Transverse colon (tissue), 4 donors: ENCODE measurements around the gene CTRL. TPM values are rescaled to one million over a fixed set of nuclear protein-coding genes. Genes with fewer than 3 reads are reported as not detected.
"Not testable (repeated sequence)": the region's sequence is repeated elsewhere in the genome, so short reads cannot be mapped to it uniquely, and the experiment has no call there.

ENCODE experiments used
- DNase-seq: peaks from one replicate; pipeline ENCODE4 v3.0.0-alpha.2; 2019
- H3K27ac ChIP-seq, 4 donors: fragments of 200-600 bp; sonication (generic); 2 replicates each; pipeline ENCODE4 v1.5.1; 2016 to 2018; ENCODE audit warnings: inconsistent platforms in 4 of 4
- H3K27me3 ChIP-seq: fragments of 200-600 bp; sonication (generic); 2 replicates; pipeline ENCODE4 v1.5.1; 2017; ENCODE audit warnings: inconsistent platforms
- H3K36me3 ChIP-seq, 4 donors: fragments of 200-600 bp; sonication (generic); 2 replicates each; pipeline ENCODE4 v1.5.1; 2017 to 2019; ENCODE audit warnings: inconsistent platforms in 4 of 4
- H3K4me1 ChIP-seq, 4 donors: fragments of 200-600 bp; sonication (generic); 2 replicates each; pipeline ENCODE4 v1.5.1; 2017 to 2020; ENCODE audit warnings: inconsistent platforms in 4 of 4
- H3K4me3 ChIP-seq, 4 donors: fragments of 200-600 bp; sonication (generic); 1 replicate in 1 of 4; 2 replicates in 3 of 4; pipeline versions ENCODE4 v1.5.1 to v1.6.1; 2017 to 2019; ENCODE audit warnings: inconsistent platforms in 4 of 4
- H3K9me3 ChIP-seq, 2 donors: fragments of 200-600 bp; sonication (generic); 2 replicates each; pipeline ENCODE4 v1.5.1; 2017 to 2019; ENCODE audit warnings: inconsistent platforms in 2 of 2
- CTCF ChIP-seq, 5 experiments: fragments of 200-600 bp in 3 of 5; fragments of 450-650 bp in 2 of 5; sonication (generic) in 3 of 5; IDR thresholded peaks; 1 replicate in 2 of 5; 2 replicates in 3 of 5; pipeline ENCODE4 v1.5.1; 2016 to 2017; ENCODE audit warnings: antibody characterized with exemption in 5 of 5, inconsistent platforms in 3 of 5, mild to moderate bottlenecking in 2 of 5, moderate library complexity in 1 of 5
- EP300 ChIP-seq: sonication (generic); formaldehyde crosslinking; IDR thresholded peaks from one replicate; pipeline ENCODE4 v1.6.1; 2017; ENCODE audit warnings: antibody characterized with exemption, low read depth
- POLR2A ChIP-seq: fragments of 450-650 bp; IDR thresholded peaks from one replicate; pipeline ENCODE4 v1.6.1; 2016; ENCODE audit warnings: antibody characterized with exemption, mild to moderate bottlenecking, moderate library complexity
- POLR2AphosphoS5 ChIP-seq, 3 donors: sonication (generic); formaldehyde crosslinking; IDR thresholded peaks; one replicate each; pipeline ENCODE4 v1.6.1; 2016; ENCODE audit warnings: antibody characterized with exemption in 3 of 3
- WGBS, 2 donors: methylation state at CpG; one replicate each; pipeline ENCODE4 v1.1.5; 2018; ENCODE audit warnings: low coverage in 1 of 2; 5-methylcytosine and 5-hydroxymethylcytosine counted together
- in situ Hi-C, 4 donors: fragments of 200-750 bp; cut with MboI; loops; one replicate each; pipeline versions ENCODE4 v1.15.0 to v1.15.1; 2017; ENCODE audit warnings: low sequenced_read_pairs in 3 of 4, low pct_ligation_motif_present in 1 of 4, low pct_unique_long_range_greater_than_20kb in 1 of 4
- intact Hi-C: fragments of 100-400 bp; cut with DNase I; formaldehyde crosslinking; loops from one replicate; pipeline ENCODE4 v1.15.1; 2023; ENCODE audit warnings: low total_unique reads
- total RNA-seq, 4 donors: library from RNA; depleted of rRNA; stranded (reverse); fragments of >200 nt; gene quantifications; one replicate each; pipeline ENCODE4 v1.1.0, GENCODE V29; 2016

CTRL gene
- total RNA-seq, 4 donors from 2014 or later = 1.6 to 2.1 (median 1.6) TPM; not detected in 1

- no peak overlapping the region for H3K27ac ChIP-seq
- in situ Hi-C loops (no loop called here), intact Hi-C loops (no loop called here)
- H3K4me1 ChIP-seq = no peaks in the 10 kb centered on the region
- no peaks in the 10 kb centered on the region for H3K27me3 ChIP-seq
- no peak overlapping the region for H3K4me3 ChIP-seq
- no peak for DNase-seq
- WGBS, 2 donors = 100% methylated on average over 2 of the region's 2 CpGs; no CpG with 5 or more reads in 1 of the 2 donors
- TF ChIP-seq POLR2AphosphoS5 (IDR thresholded peaks at IDR 0.05) = no peak
- no peak for TF ChIP-seq EP300
- no peak for TF ChIP-seq CTCF (IDR thresholded peaks at IDR 0.05)
- no peaks in the 10 kb centered on the region for H3K9me3 ChIP-seq
- H3K36me3 ChIP-seq = no peaks in the 10 kb centered on the region
Observed at GRCh38 chr16:67976205-67976604, 44.5 kb upstream of the CTRL start.

GRCh38 chr16:67975321-67976105 lies 43.9 kb upstream of the CTRL start:
- Histone ChIP-seq H3K27ac (peak overlapping the region in 1 of 4 donors; percentile 30), H3K4me1 (no peaks in the 10 kb centered on the region), H3K36me3 (no peaks in the 10 kb centered on the region), H3K9me3 (no peaks in the 10 kb centered on the region), H3K27me3 (no peaks in the 10 kb centered on the region), H3K4me3 (no peak overlapping the region)
- intact Hi-C loops (no loop called here), in situ Hi-C loops (no loop called here)
- WGBS, 2 donors = 54 to 72% methylated on average over 4 to 14 of the region's 14 CpGs
- TF ChIP-seq POLR2AphosphoS5 (IDR thresholded peaks at IDR 0.05) (no peak), POLR2A (no peak), CTCF (IDR thresholded peaks at IDR 0.05) (no peak), EP300 (no peak)
- DNase-seq = no peak

GRCh38 chr16:67972285-67972684 lies 40.6 kb upstream of the CTRL start:
- H3K27ac ChIP-seq, in situ Hi-C loops, H3K9me3 ChIP-seq, H3K36me3 ChIP-seq, DNase-seq, H3K4me3 ChIP-seq: not testable (repeated sequence)
- Histone ChIP-seq H3K27me3 (peaks cover 22% of the 10 kb centered on the region), H3K4me1 (peaks cover 0 to 10% (median 8%) of the 10 kb centered on the region in 4 donors)
- intact Hi-C loops = loop anchor here (5.0 kb wide), 1 partner anchor 1675 kb away; no protein-coding TSS in a partner anchor
- WGBS, 2 donors = 75 to 89% methylated on average over 3 to 7 of the region's 7 CpGs

- in situ Hi-C loops (no loop called here), intact Hi-C loops (loop anchor here (5.0 kb wide), 1 partner anchor 1676 kb away; no protein-coding TSS in a partner anchor)
- WGBS, 2 donors = 94% methylated on average over 9 of the region's 9 CpGs; no CpG with 5 or more reads in 1 of the 2 donors
- H3K27me3 ChIP-seq = peaks cover 22% of the 10 kb centered on the region
- no peak overlapping the region for H3K27ac ChIP-seq
- no peaks in the 10 kb centered on the region for H3K36me3 ChIP-seq
- TF ChIP-seq EP300 (no peak), POLR2A (no peak), POLR2AphosphoS5 (IDR thresholded peaks at IDR 0.05) (no peak), CTCF (IDR thresholded peaks at IDR 0.05) (no peak)
- DNase-seq = no peak
- H3K4me3 ChIP-seq = no peak overlapping the region
- H3K4me1 ChIP-seq = peaks cover 11 to 22% (median 16%) of the 10 kb centered on the region in 4 donors
- H3K9me3 ChIP-seq = no peaks in the 10 kb centered on the region
Observed at GRCh38 chr16:67971111-67971510, 39.4 kb upstream of the CTRL start.
